ENCODE data around the gene DNAH17. TPM values are rescaled to one million over a fixed set of nuclear protein-coding genes. Genes with fewer than 3 reads are reported as not detected.

The DNAH17 gene
- total RNA-seq, 1 donor from 2014 or later: 0.25 TPM

DNA sequence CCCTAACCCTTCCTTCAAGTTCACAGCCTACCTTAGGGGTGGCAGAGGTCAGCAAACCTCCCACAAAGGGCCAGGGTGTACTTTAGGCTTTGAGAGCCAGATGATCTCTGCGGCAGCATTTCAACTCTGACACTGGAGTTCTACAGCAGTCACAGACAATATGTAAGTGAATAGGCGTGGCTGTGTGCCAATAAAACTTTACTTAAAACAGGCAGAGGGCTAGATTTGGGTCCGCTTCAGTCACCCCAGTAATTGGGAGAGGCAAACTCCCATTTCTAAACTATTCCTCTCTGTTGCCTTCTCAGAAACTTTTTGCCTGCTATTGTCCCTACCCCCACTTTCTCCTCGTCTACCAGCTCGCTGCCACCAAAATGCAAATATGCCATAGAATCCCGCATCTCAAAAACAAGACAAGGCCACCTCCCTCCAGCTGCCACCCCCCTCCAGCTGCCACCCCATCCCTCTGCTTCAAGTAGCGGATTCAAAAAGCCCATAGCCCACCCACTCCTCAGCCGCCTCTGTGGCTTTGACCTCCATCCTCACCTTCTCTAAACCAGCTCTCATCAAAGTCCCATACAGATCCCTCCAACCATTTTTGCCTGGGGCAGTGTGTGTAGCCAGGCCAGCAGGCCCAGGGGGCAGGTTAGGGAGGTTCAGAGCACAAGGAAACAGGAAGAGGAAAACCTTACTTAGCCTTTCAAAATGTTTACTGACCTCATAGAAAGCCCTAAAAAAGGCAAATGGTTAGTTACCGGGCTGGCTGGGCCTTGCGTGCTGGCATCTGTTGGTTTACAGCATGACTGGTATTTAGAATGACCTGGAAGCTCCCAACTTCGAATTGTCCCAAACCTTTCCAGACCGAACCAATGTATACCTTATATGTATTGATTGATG lies 19.9 kb upstream of the DNAH17 start:
- Histone ChIP-seq H3K27me3 (ENCODE audit: control insufficient read depth, insufficient read depth, low read length) (no peaks in the 10 kb centered on the region), H3K4me3 (ENCODE audit: low read depth, low read length) (no peak overlapping the region)
- TF ChIP-seq CTCF (IDR thresholded peaks at IDR 0.05; ENCODE audit: insufficient read depth, low read length, poor library complexity, severe bottlenecking): no peak

GRCh38 chr17:78595135-78595810 lies 18.1 kb upstream of the DNAH17 start:
- H3K4me3 ChIP-seq (ENCODE audit: low read depth, low read length): no peak overlapping the region
- no peaks in the 10 kb centered on the region for H3K27me3 ChIP-seq (ENCODE audit: control insufficient read depth, insufficient read depth, low read length)
- no peak for TF ChIP-seq CTCF (IDR thresholded peaks at IDR 0.05; ENCODE audit: insufficient read depth, low read length, poor library complexity, severe bottlenecking)
- no peak for DNase-seq (ENCODE audit: low read depth)
- H3K36me3 ChIP-seq (ENCODE audit: control insufficient read depth, insufficient read depth, low read length): no peaks in the 10 kb centered on the region

More for the DNA sequence above, 19.9 kb upstream of the DNAH17 start:
- DNase-seq (ENCODE audit: low read depth): no peak
- no peaks in the 10 kb centered on the region for H3K36me3 ChIP-seq (ENCODE audit: control insufficient read depth, insufficient read depth, low read length)

DNA sequence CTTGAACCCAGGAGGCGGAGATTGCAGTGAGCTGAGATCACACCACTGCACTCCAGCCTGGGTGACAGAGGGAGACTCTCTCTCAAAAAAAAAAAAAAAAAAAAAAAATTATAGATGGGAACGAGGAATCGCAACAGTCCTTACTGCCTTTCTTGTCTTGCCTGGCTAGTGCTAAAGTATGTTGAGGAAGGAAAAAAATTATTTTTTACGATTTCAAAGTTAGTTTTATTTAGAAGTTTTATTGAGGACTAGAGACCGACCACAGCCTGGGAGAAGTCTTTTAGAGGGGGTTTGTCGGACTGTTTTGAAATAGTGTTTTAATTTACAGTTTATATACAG lies 15.8 kb upstream of the DNAH17 start:
- Histone ChIP-seq H3K36me3 (ENCODE audit: control insufficient read depth, insufficient read depth, low read length) (no peaks in the 10 kb centered on the region), H3K4me3 (ENCODE audit: low read depth, low read length) (no peak overlapping the region), H3K27me3 (ENCODE audit: control insufficient read depth, insufficient read depth, low read length) (no peaks in the 10 kb centered on the region)
- DNase-seq (ENCODE audit: low read depth): no peak
- no peak for TF ChIP-seq CTCF (IDR thresholded peaks at IDR 0.05; ENCODE audit: insufficient read depth, low read length, poor library complexity, severe bottlenecking)

GRCh38 chr17:78591263-78591671 lies 14.1 kb upstream of the DNAH17 start:
- H3K36me3 ChIP-seq (ENCODE audit: control insufficient read depth, insufficient read depth, low read length): no peaks in the 10 kb centered on the region
- TF ChIP-seq CTCF (IDR thresholded peaks at IDR 0.05; ENCODE audit: insufficient read depth, low read length, poor library complexity, severe bottlenecking): no peak
- DNase-seq (ENCODE audit: low read depth): no peak

DNA sequence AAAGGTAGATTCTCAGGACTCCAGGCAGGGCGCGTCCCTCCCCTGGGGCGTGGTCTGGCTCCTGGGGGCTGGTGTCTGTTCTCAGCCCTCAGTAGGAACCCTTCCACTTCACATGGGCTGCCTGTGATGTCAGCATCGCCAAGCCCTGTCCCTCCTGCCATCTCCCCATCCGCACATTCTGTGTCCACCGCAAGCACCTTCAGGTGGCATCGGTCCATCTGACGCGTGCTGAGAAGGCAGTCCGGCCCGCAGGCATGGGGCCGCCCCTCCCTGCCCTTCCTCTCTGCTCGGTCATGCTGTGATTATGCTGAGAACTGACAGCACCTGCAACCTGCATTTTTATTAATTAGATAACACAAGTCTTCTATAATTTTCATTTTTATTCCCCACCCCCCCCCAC lies 12.7 kb upstream of the DNAH17 start:
- H3K27me3 ChIP-seq (ENCODE audit: control insufficient read depth, insufficient read depth, low read length): no peaks in the 10 kb centered on the region
- no peaks in the 10 kb centered on the region for H3K36me3 ChIP-seq (ENCODE audit: control insufficient read depth, insufficient read depth, low read length)
- H3K4me3 ChIP-seq (ENCODE audit: low read depth, low read length): no peak overlapping the region
- DNase-seq (ENCODE audit: low read depth): no peak
- TF ChIP-seq CTCF (IDR thresholded peaks at IDR 0.05; ENCODE audit: insufficient read depth, low read length, poor library complexity, severe bottlenecking): no peak

More at GRCh38 chr17:78591263-78591671, 14.1 kb upstream of the DNAH17 start:
- Histone ChIP-seq H3K27me3 (ENCODE audit: control insufficient read depth, insufficient read depth, low read length) (no peaks in the 10 kb centered on the region), H3K4me3 (ENCODE audit: low read depth, low read length) (no peak overlapping the region)
